Ishikawa (cell line): ENCODE results near the gene TBXT.

Experiments
- CEBPB ChIP-seq: IDR thresholded peaks from 2 replicates; pipeline ENCODE4 v1.6.1; 2012
- CREB1 ChIP-seq: IDR thresholded peaks from 2 replicates; pipeline ENCODE4 v1.6.1; 2012; ENCODE audit warnings: low read depth
- EGR1 ChIP-seq: IDR thresholded peaks from 2 replicates; pipeline ENCODE4 v1.6.1; 2012
- EP300 ChIP-seq: IDR thresholded peaks from 2 replicates; pipeline ENCODE4 v1.6.1; 2012; ENCODE audit warnings: borderline replicate concordance
- FOXM1 ChIP-seq: IDR thresholded peaks from 2 replicates; pipeline ENCODE4 v1.6.1; 2012; ENCODE audit warnings: low read depth, borderline replicate concordance
- MAX ChIP-seq: IDR thresholded peaks from 2 replicates; pipeline ENCODE4 v1.6.1; 2012
- NFIC ChIP-seq: IDR thresholded peaks from 2 replicates; pipeline ENCODE4 v1.6.1; 2012
- RAD21 ChIP-seq: IDR thresholded peaks from 2 replicates; pipeline ENCODE4 v1.6.1; 2012; ENCODE audit warnings: low read depth
- TAF1 ChIP-seq: IDR thresholded peaks from 2 replicates; pipeline ENCODE4 v1.6.1; 2012; ENCODE audit warnings: low read depth, mild to moderate bottlenecking
- TCF12 ChIP-seq: IDR thresholded peaks from 2 replicates; pipeline ENCODE4 v1.6.1; 2012; ENCODE audit warnings: low read depth
- TEAD4 ChIP-seq: IDR thresholded peaks from 2 replicates; pipeline ENCODE4 v1.6.1; 2012
- YY1 ChIP-seq: IDR thresholded peaks from 2 replicates; pipeline ENCODE4 v1.6.1; 2012; ENCODE audit warnings: low read depth
- ZBTB7A ChIP-seq: IDR thresholded peaks from 2 replicates; pipeline ENCODE4 v1.6.1; 2012; ENCODE audit warnings: low read depth
- TF ChIP-seq, protein P1 (sequence below): IDR thresholded peaks from 2 replicates; pipeline ENCODE4 v1.6.1; 2012; ENCODE audit warnings: low read depth, mild to moderate bottlenecking
- TF ChIP-seq, protein P2 (sequence below): IDR thresholded peaks from 2 replicates; pipeline ENCODE4 v1.6.1; 2012

TBXT gene

DNA sequence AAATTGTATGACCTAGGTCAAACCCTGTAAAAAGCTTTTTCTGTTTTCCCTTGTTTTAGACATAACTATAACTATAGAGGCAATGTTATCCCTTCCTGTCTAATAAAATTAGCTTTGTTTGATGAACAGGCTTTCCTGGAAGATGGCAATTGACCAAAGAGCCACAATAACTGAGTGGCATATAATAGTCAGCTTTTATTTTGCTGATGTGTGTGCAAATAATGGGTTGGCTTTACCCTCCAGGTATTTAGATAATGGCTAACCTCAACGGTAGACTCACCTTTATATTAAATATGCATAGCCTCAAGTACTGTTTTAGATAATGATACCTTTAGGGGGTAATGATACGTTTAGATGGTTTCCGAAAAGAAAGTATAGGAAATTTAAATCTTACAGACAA lies 15.0 kb downstream of the TBXT start:
- TF ChIP-seq FOXM1 (no peak), MAX (no peak), EGR1 (no peak), YY1 (no peak), TCF12 (no peak), CEBPB (no peak), CREB1 (no peak), TAF1 (no peak), RAD21 (no peak), EP300 (no peak), ZBTB7A (no peak), NFIC (no peak), TEAD4 (no peak)
- TF ChIP-seq, protein P1, sequence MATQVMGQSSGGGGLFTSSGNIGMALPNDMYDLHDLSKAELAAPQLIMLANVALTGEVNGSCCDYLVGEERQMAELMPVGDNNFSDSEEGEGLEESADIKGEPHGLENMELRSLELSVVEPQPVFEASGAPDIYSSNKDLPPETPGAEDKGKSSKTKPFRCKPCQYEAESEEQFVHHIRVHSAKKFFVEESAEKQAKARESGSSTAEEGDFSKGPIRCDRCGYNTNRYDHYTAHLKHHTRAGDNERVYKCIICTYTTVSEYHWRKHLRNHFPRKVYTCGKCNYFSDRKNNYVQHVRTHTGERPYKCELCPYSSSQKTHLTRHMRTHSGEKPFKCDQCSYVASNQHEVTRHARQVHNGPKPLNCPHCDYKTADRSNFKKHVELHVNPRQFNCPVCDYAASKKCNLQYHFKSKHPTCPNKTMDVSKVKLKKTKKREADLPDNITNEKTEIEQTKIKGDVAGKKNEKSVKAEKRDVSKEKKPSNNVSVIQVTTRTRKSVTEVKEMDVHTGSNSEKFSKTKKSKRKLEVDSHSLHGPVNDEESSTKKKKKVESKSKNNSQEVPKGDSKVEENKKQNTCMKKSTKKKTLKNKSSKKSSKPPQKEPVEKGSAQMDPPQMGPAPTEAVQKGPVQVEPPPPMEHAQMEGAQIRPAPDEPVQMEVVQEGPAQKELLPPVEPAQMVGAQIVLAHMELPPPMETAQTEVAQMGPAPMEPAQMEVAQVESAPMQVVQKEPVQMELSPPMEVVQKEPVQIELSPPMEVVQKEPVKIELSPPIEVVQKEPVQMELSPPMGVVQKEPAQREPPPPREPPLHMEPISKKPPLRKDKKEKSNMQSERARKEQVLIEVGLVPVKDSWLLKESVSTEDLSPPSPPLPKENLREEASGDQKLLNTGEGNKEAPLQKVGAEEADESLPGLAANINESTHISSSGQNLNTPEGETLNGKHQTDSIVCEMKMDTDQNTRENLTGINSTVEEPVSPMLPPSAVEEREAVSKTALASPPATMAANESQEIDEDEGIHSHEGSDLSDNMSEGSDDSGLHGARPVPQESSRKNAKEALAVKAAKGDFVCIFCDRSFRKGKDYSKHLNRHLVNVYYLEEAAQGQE, result no peak
- TF ChIP-seq, protein P2, sequence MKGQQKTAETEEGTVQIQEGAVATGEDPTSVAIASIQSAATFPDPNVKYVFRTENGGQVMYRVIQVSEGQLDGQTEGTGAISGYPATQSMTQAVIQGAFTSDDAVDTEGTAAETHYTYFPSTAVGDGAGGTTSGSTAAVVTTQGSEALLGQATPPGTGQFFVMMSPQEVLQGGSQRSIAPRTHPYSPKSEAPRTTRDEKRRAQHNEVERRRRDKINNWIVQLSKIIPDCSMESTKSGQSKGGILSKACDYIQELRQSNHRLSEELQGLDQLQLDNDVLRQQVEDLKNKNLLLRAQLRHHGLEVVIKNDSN, result no peak

DNA sequence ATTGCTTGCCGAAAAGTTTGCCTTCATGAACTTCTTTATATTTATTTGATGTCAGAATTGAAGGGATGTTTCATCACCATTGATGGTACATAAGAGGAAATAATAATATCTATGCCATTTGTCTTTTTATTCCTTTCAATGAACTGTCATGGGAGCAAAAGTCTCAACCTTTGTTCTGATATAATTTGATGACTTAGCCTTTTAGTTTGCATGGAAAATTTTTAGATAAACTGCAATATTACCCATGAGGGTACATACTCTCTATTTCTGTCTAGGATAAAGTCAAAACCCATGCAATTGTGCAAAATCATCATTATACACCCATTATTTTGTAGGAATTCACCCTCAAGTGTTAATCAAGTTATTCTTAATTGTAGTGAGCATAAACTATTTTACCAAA lies 15.9 kb downstream of the TBXT start:
- no peak for TF ChIP-seq EGR1
- no peak for TF ChIP-seq NFIC

DNA sequence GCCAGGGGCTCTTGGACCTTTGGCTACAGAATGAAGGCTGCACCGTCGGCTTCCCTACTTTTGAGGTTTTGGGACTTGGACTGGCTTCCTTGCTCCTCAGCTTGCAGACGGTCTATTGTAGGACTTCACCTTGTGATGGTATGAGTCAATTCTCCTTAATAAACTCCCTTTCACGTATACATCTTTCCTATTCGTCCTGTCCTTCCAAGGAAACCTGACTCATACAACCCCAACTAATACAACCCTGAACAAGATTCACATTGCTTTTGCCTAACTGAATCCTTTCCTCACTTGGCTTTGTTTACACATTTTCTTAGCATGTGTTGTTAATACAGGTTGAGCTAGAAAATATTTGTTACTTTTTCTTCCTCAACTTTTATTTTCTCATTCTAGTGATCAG lies 21.9 kb downstream of the TBXT start:
- TF ChIP-seq, protein P2, result no peak
- no peak for TF ChIP-seq NFIC
- TF ChIP-seq TAF1, result no peak
- TF ChIP-seq EP300, result no peak
- no peak for TF ChIP-seq ZBTB7A
- no peak for TF ChIP-seq FOXM1
- TF ChIP-seq CEBPB, result no peak
- TF ChIP-seq YY1, result no peak
- TF ChIP-seq TCF12, result no peak
- TF ChIP-seq CREB1, result no peak
- no peak for TF ChIP-seq TEAD4
- TF ChIP-seq EGR1, result no peak
- TF ChIP-seq, protein P1, result no peak
- no peak for TF ChIP-seq MAX
- TF ChIP-seq RAD21, result no peak

- TF ChIP-seq, protein P2, result peak; percentile 77
- no peak for TF ChIP-seq MAX
- TF ChIP-seq, protein P1, result no peak
- no peak for TF ChIP-seq ZBTB7A
- TF ChIP-seq NFIC, result peak; percentile 42
- no peak for TF ChIP-seq CREB1
- no peak for TF ChIP-seq FOXM1
Measured at GRCh38 chr6:166143011-166143410, 24.6 kb downstream of the TBXT start.
